Endothelial cell of umbilical vein (primary cell): ENCODE measurements around the gene KANK2. TPM values are rescaled to one million over a fixed set of nuclear protein-coding genes. Genes with fewer than 3 reads are reported as not detected.

Experiments used
- BruUV-seq: library from RNA; stranded (reverse); fragments of 400-500 nt; replicated peaks from 2 replicates; lab custom pipeline; 2021; lab: Mats Ljungman, UMichigan
- CTCF ChIA-PET: fragments of 300-600, 350-600 bp; sonication (Branson Sonifier 250); formaldehyde crosslinking; loops from one replicate; lab custom pipeline; 2021; ENCODE audit warnings: antibody characterized with exemption, inconsistent platforms; lab: Charles Lee
- POLR2A ChIA-PET: fragments of 300-600, 350-600 bp; sonication (Branson Sonifier 250); formaldehyde crosslinking; loops from one replicate; lab custom pipeline; 2021; ENCODE audit warnings: antibody characterized with exemption, inconsistent platforms; lab: Charles Lee
- DNase-seq: peaks from one replicate; pipeline ENCODE4 v3.0.0-alpha.2; 2011; ENCODE audit warnings: low read depth, low spot score
- FAIRE-seq: peaks from 2 replicates; lab custom pipeline; 2011; peaks lifted over from hg19 to GRCh38; lab: Jason Lieb, UNC
- H2AFZ ChIP-seq: 2 replicates; pipeline ENCODE4 v1.6.0; 2012; ENCODE audit warnings: low read depth, low read length, control low read depth, inconsistent platforms
- H3K27ac ChIP-seq: 2 replicates; pipeline ENCODE4 v1.5.1; 2011; ENCODE audit warnings: low read depth, mild to moderate bottlenecking, control low read depth, low read length, moderate library complexity; ENCODE audit not compliant: insufficient read depth
- H3K27me3 ChIP-seq, 2 experiments: 2 replicates each; pipeline versions ENCODE4 v1.6.0 to v1.6.1; 2011; ENCODE audit warnings: low read length in 2 of 2, mixed read lengths in 1 of 2; ENCODE audit not compliant: control insufficient read depth in 2 of 2, insufficient read depth in 2 of 2
- H3K36me3 ChIP-seq, 2 experiments: 2 replicates in 1 of 2; 3 replicates in 1 of 2; pipeline ENCODE4 v1.5.1; 2011; ENCODE audit warnings: low read length in 2 of 2, mild to moderate bottlenecking in 1 of 2, moderate library complexity in 1 of 2; ENCODE audit not compliant: control insufficient read depth in 2 of 2, insufficient read depth in 2 of 2; ENCODE audit errors: extremely low read depth in 1 of 2
- H3K4me1 ChIP-seq: 3 replicates; pipeline ENCODE4 v1.5.1; 2011; ENCODE audit warnings: mild to moderate bottlenecking, low read length; ENCODE audit not compliant: control insufficient read depth, insufficient read depth; ENCODE audit errors: extremely low read depth
- H3K4me2 ChIP-seq: 2 replicates; pipeline ENCODE4 v1.6.1; 2011; ENCODE audit warnings: low read length, control low read depth, mixed read lengths; ENCODE audit not compliant: insufficient read depth
- H3K4me3 ChIP-seq, 3 experiments: fragments of 200-600 bp in 1 of 3; sonication (generic), shearing (Covaris generic) in 1 of 3; replicated peaks in 1 of 3; 2 replicates each; pipeline ENCODE4 v1.5.1; 2011 to 2016; ENCODE audit warnings: control low read depth in 3 of 3, low read length in 3 of 3, mild to moderate bottlenecking in 2 of 3, inconsistent platforms in 1 of 3, low read depth in 1 of 3, moderate library complexity in 1 of 3; ENCODE audit not compliant: insufficient read depth in 1 of 3
- H3K79me2 ChIP-seq: 2 replicates; pipeline ENCODE4 v1.6.0; 2012; ENCODE audit warnings: low read length, inconsistent platforms; ENCODE audit not compliant: control insufficient read depth, insufficient read depth
- H3K9ac ChIP-seq: replicated peaks from 2 replicates; pipeline ENCODE3; 2011; ENCODE audit warnings: low read length, control low read depth; ENCODE audit not compliant: insufficient read depth; ENCODE audit errors: extremely low read depth
- H3K9me1 ChIP-seq: replicated peaks from 3 replicates; pipeline ENCODE4 v1.6.0; 2011; ENCODE audit warnings: mild to moderate bottlenecking, low read length; ENCODE audit not compliant: control insufficient read depth, insufficient read depth; ENCODE audit errors: extremely low read depth
- H3K9me3 ChIP-seq: replicated peaks from 2 replicates; pipeline ENCODE4 v1.5.1; 2012; ENCODE audit warnings: low read length, inconsistent platforms; ENCODE audit not compliant: control insufficient read depth, insufficient read depth
- H4K20me1 ChIP-seq: replicated peaks from 2 replicates; pipeline ENCODE3; 2011; ENCODE audit warnings: mild to moderate bottlenecking, low read length; ENCODE audit not compliant: control insufficient read depth, insufficient read depth; ENCODE audit errors: extremely low read depth
- EZH2 ChIP-seq: IDR thresholded peaks from 2 replicates; pipeline ENCODE4 v1.6.1; 2012; ENCODE audit warnings: borderline replicate concordance, low read depth, mild to moderate bottlenecking, moderate library complexity, low read length, inconsistent platforms; ENCODE audit not compliant: severe bottlenecking
- FOS ChIP-seq: IDR thresholded peaks from 2 replicates; pipeline ENCODE4 v1.6.1; 2011; ENCODE audit warnings: mild to moderate bottlenecking, low read length, moderate library complexity, borderline replicate concordance; ENCODE audit not compliant: insufficient read depth
- GATA2 ChIP-seq: IDR thresholded peaks from 2 replicates; pipeline ENCODE4 v1.7.0; 2011; ENCODE audit warnings: low read depth, mild to moderate bottlenecking, moderate library complexity, mixed read lengths, low read length; ENCODE audit not compliant: insufficient read length, insufficient read depth
- JUN ChIP-seq: IDR thresholded peaks from 2 replicates; pipeline ENCODE4 v1.6.1; 2011; ENCODE audit warnings: borderline replicate concordance, low read depth; ENCODE audit not compliant: insufficient read length, insufficient read depth
- MYC ChIP-seq: IDR thresholded peaks from one replicate; pipeline ENCODE4 v1.6.1; 2011; ENCODE audit warnings: mild to moderate bottlenecking, low read depth, low read length
- POLR2A ChIP-seq: IDR thresholded peaks from 2 replicates; pipeline ENCODE4 v1.6.1; 2012; ENCODE audit warnings: low read depth, mild to moderate bottlenecking, control low read depth, low read length
- POLR2AphosphoS5 ChIP-seq: IDR thresholded peaks from 2 replicates; pipeline ENCODE4 v1.6.1; 2012; ENCODE audit warnings: low read depth, mild to moderate bottlenecking, control low read depth, low read length, moderate library complexity; ENCODE audit not compliant: insufficient read depth
- dilution Hi-C: fragments of 300-500 bp; cut with MboI; formaldehyde crosslinking; loops from one replicate; pipeline ENCODE4 v1.15.0; 2019; ENCODE audit warnings: low sequenced_read_pairs; ENCODE audit not compliant: extremely low pct_ligation_motif_present
- intact Hi-C: fragments of 100-400 bp; cut with micrococcal nuclease; formaldehyde crosslinking; loops from one replicate; pipeline ENCODE4 v1.10.0; 2022
- polyA plus RNA-seq, 4 experiments: library from polyadenylated mRNA; depleted of rRNA in 3 of 4; stranded (reverse) in 3 of 4; unstranded in 1 of 4; fragments of >200 nt; gene quantifications; 2 replicates each; pipeline versions ENCODE4 v1.2.1 to v1.2.3, GENCODE V29; 2011 to 2012; ENCODE audit warnings: missing spikeins in 1 of 4
- total RNA-seq: library from RNA; stranded (reverse); gene quantifications from 2 replicates; pipeline ENCODE4 v1.2.3, GENCODE V29; 2021
- TF ChIP-seq, protein P1 (sequence below): IDR thresholded peaks from 2 replicates; pipeline ENCODE4 v1.6.1; 2011; ENCODE audit not compliant: insufficient read depth, insufficient read length
- TF ChIP-seq, protein P2 (sequence below), 2 donors: IDR thresholded peaks; 1 replicate in 1 of 2; 2 replicates in 1 of 2; pipeline ENCODE4 v1.5.1; 2011; ENCODE audit warnings: low read length in 2 of 2, mild to moderate bottlenecking in 2 of 2, moderate library complexity in 2 of 2, control low read depth in 1 of 2, inconsistent platforms in 1 of 2, low read depth in 1 of 2; ENCODE audit not compliant: insufficient read depth in 1 of 2; ENCODE audit errors: extremely low read depth in 1 of 2

Gene KANK2
- total and polyA plus RNA-seq, 2 donors (not counting 3 experiments of a cell fraction or from before 2014, with no cell fraction given) = 41.7 to 77.9 TPM

DNA sequence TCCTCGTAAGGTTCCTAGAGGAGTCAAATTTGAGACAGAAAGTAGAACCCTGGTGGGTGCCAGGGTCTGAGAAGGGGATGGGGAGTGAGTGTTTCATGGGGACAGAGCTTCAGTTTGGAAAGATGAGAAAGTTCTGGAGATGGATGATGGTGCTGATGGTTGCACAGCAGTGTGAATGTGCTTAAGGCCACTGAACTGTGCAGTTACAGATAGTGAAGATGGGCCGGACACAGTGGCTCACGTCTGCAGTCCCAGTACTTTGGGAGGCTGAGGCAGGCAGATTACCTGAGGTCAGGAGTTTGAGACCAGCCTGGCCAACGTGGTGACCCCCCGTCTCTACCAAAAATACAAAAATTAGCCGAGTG lies 42.7 kb downstream of the KANK2 start:
- Histone ChIP-seq H3K4me2 (peak overlapping the region; percentile 60), H3K4me3 (peak overlapping the region; percentile 73 to 97 (median 94)), H3K27me3 (no peaks in the 10 kb centered on the region), H3K27ac (no peak overlapping the region), H4K20me1 (no peaks in the 10 kb centered on the region), H3K9me1 (no peaks in the 10 kb centered on the region), H3K79me2 (peaks cover 44% of the 10 kb centered on the region), H3K4me1 (peaks cover 22% of the 10 kb centered on the region), H3K9me3 (no peaks in the 10 kb centered on the region), H3K36me3 (no peaks in the 10 kb centered on the region), H2AFZ (no peak overlapping the region), H3K9ac (peak overlapping the region; percentile 77)
- DNase-seq = no peak
- TF ChIP-seq EZH2 = no peak
- TF ChIP-seq MYC = no peak
- TF ChIP-seq JUN = no peak
- TF ChIP-seq POLR2A = no peak
- TF ChIP-seq, protein P1, sequence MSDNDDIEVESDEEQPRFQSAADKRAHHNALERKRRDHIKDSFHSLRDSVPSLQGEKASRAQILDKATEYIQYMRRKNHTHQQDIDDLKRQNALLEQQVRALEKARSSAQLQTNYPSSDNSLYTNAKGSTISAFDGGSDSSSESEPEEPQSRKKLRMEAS = no peak
- TF ChIP-seq FOS = no peak
- TF ChIP-seq GATA2 = no peak
- no peak for TF ChIP-seq POLR2AphosphoS5
- TF ChIP-seq, protein P2, sequence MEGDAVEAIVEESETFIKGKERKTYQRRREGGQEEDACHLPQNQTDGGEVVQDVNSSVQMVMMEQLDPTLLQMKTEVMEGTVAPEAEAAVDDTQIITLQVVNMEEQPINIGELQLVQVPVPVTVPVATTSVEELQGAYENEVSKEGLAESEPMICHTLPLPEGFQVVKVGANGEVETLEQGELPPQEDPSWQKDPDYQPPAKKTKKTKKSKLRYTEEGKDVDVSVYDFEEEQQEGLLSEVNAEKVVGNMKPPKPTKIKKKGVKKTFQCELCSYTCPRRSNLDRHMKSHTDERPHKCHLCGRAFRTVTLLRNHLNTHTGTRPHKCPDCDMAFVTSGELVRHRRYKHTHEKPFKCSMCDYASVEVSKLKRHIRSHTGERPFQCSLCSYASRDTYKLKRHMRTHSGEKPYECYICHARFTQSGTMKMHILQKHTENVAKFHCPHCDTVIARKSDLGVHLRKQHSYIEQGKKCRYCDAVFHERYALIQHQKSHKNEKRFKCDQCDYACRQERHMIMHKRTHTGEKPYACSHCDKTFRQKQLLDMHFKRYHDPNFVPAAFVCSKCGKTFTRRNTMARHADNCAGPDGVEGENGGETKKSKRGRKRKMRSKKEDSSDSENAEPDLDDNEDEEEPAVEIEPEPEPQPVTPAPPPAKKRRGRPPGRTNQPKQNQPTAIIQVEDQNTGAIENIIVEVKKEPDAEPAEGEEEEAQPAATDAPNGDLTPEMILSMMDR (IDR thresholded peaks at IDR 0.05; ENCODE audit: extremely low read depth in 1 of 2, insufficient read depth in 1 of 2, low read depth in 1 of 2, low read length in 2 of 2) = no peak
- intact Hi-C loops (loop anchor here (1.0 to 2.0 kb wide), 3 partner anchors 11 to 16 kb away; no protein-coding TSS in a partner anchor), dilution Hi-C loops (no loop called here)
- no peak for FAIRE-seq
- ChIA-PET CTCF (interaction anchor here (0.8 to 1.3 kb wide), 4 partner anchors 8 to 28 kb away, joined by 3 to 4 read pairs (median 4); no protein-coding TSS in a partner anchor), POLR2A (interaction anchor here (1.5 kb wide), 1 partner anchor 14 kb away, joined by 3 read pairs; no protein-coding TSS in a partner anchor)
- TSS peak; percentile 29 for BruUV-seq
